GM23248 (cell line): Measurements from ENCODE around the gene RHOC. TPM values are rescaled to one million over a fixed set of nuclear protein-coding genes. Genes with fewer than 3 reads are reported as not detected.
"Not testable (repeated sequence)": the region's sequence is repeated elsewhere in the genome, so short reads cannot be mapped to it uniquely, and the experiment has no call there.

Experiments
- DNase-seq: peaks from one replicate; pipeline ENCODE4 v3.0.0-alpha.2; 2015
- H2AFZ ChIP-seq: fragments of 200-600 bp; sonication (generic); 2 replicates; pipeline ENCODE4 v1.6.1; 2016; ENCODE audit warnings: antibody characterized with exemption
- H3F3A ChIP-seq: fragments of 200-600 bp; sonication (generic); 2 replicates; pipeline ENCODE4 v1.6.1; 2016; ENCODE audit warnings: mild to moderate bottlenecking, antibody characterized with exemption, mixed run types; ENCODE audit not compliant: insufficient read depth
- H3K27ac ChIP-seq: fragments of 200-600 bp; sonication (generic); 2 replicates; pipeline ENCODE4 v1.5.1; 2016; ENCODE audit warnings: mild to moderate bottlenecking
- H3K27me3 ChIP-seq: fragments of 200-600 bp; sonication (generic); replicated peaks from 2 replicates; pipeline ENCODE4 v1.6.1; 2016; ENCODE audit warnings: mild to moderate bottlenecking; ENCODE audit not compliant: insufficient read depth
- H3K36me3 ChIP-seq: fragments of 200-600 bp; sonication (generic); 2 replicates; pipeline ENCODE4 v1.6.1; 2016; ENCODE audit warnings: low read depth, mild to moderate bottlenecking
- H3K4me1 ChIP-seq: fragments of 200-600 bp; sonication (generic); 2 replicates; pipeline ENCODE4 v1.6.1; 2016; ENCODE audit warnings: mild to moderate bottlenecking; ENCODE audit not compliant: insufficient read depth
- H3K4me2 ChIP-seq: fragments of 200-600 bp; sonication (generic); one replicate; pipeline ENCODE4 v1.6.1; 2016; ENCODE audit warnings: mild to moderate bottlenecking; ENCODE audit not compliant: unreplicated experiment
- H3K4me3 ChIP-seq: fragments of 200-600 bp; sonication (generic); 2 replicates; pipeline ENCODE4 v1.5.1; 2016; ENCODE audit warnings: mild to moderate bottlenecking
- H3K79me2 ChIP-seq: fragments of 200-600 bp; sonication (generic); 2 replicates; pipeline ENCODE4 v1.6.1; 2016; ENCODE audit warnings: mild to moderate bottlenecking; ENCODE audit not compliant: insufficient read depth
- H3K9ac ChIP-seq: fragments of 200-600 bp; sonication (generic); 2 replicates; pipeline ENCODE4 v1.6.1; 2016; ENCODE audit warnings: mild to moderate bottlenecking
- H3K9me2 ChIP-seq: fragments of 200-600 bp; sonication (generic); 2 replicates; pipeline ENCODE4 v1.6.1; 2016; ENCODE audit warnings: mixed run types, mild to moderate bottlenecking, moderate library complexity; ENCODE audit not compliant: insufficient read depth
- H3K9me3 ChIP-seq: fragments of 200-600 bp; sonication (generic); one replicate; pipeline ENCODE4 v1.6.1; 2017; ENCODE audit warnings: low read depth
- H4K20me1 ChIP-seq: fragments of 200-600 bp; sonication (generic); 2 replicates; pipeline ENCODE4 v1.6.0; 2016; ENCODE audit not compliant: insufficient read depth
- EZH2 ChIP-seq: fragments of 200-600 bp; sonication (generic); IDR thresholded peaks from 2 replicates; pipeline ENCODE4 v1.6.1; 2018; ENCODE audit warnings: antibody characterized with exemption, mild to moderate bottlenecking; ENCODE audit not compliant: insufficient read depth, poor library complexity, severe bottlenecking
- EZH2phosphoT487 ChIP-seq: fragments of 200-600 bp; sonication (generic); IDR thresholded peaks from 2 replicates; pipeline ENCODE4 v1.6.1; 2018; ENCODE audit warnings: antibody characterized with exemption, moderate library complexity, mild to moderate bottlenecking, low read depth; ENCODE audit not compliant: insufficient read depth
- WGBS, 2 experiments: methylation state at CpG; one replicate each; pipeline ENCODE4 v1.1.6; 2015 to 2017; ENCODE audit warnings: low lambda C conversion rate in 2 of 2, low coverage in 1 of 2; ENCODE audit errors: missing lambda C conversion rate in 2 of 2; 5-methylcytosine and 5-hydroxymethylcytosine counted together
- in situ Hi-C: fragments of 300-500 bp; cut with MboI; formaldehyde crosslinking; loops from 2 replicates; pipeline ENCODE4 v1.15.0; 2020
- polyA plus RNA-seq: library from polyadenylated mRNA; unstranded; fragments of >200 nt; fragmentation: Nextera tagmentation; extraction: Ambion mirVana; gene quantifications from 2 replicates; pipeline ENCODE4 v1.2.1, GENCODE V29; 2016
- total RNA-seq: library from RNA; depleted of rRNA; stranded (reverse); fragments of >200 nt; shearing (Covaris generic); gene quantifications from 2 replicates; pipeline ENCODE4 v1.2.3, GENCODE V29; 2014

The RHOC gene
- total and polyA plus RNA-seq, 2 experiments from 2014 or later: 625 to 711 TPM

- Histone ChIP-seq H4K20me1 (no peaks in the 10 kb centered on the region), H3K9me2 (no peaks in the 10 kb centered on the region), H3K27ac (no peak overlapping the region), H2AFZ (no peak overlapping the region), H3K36me3 (no peaks in the 10 kb centered on the region), H3K4me2 (no peak overlapping the region), H3K9me3 (no peaks in the 10 kb centered on the region), H3K4me3 (no peak overlapping the region), H3K9ac (no peak overlapping the region), H3K27me3 (no peaks in the 10 kb centered on the region), H3K79me2 (no peaks in the 10 kb centered on the region), H3F3A (no peaks in the 10 kb centered on the region), H3K4me1 (peaks cover 13% of the 10 kb centered on the region)
- in situ Hi-C loops: no loop called here
- DNase-seq: no peak
- WGBS, 2 experiments: 55 to 100% methylated on average over 1 of the region's 1 CpG
- TF ChIP-seq EZH2phosphoT487 (no peak), EZH2 (no peak)
Measured at GRCh38 chr1:112729909-112730308, 23.0 kb upstream of the RHOC start.

GRCh38 chr1:112729011-112729410 lies 22.1 kb upstream of the RHOC start:
- in situ Hi-C loops, H3K9me3 ChIP-seq, H2AFZ ChIP-seq, H3K9me2 ChIP-seq, H3K79me2 ChIP-seq, H3K36me3 ChIP-seq, H3K4me2 ChIP-seq, H3K27ac ChIP-seq, H4K20me1 ChIP-seq, H3K27me3 ChIP-seq, H3K4me3 ChIP-seq, H3K9ac ChIP-seq, H3F3A ChIP-seq, DNase-seq: not testable (repeated sequence)
- H3K4me1 ChIP-seq: peaks cover 12% of the 10 kb centered on the region
- WGBS, 2 experiments: 68 to 79% methylated on average over 3 of the region's 3 CpGs

- H3K4me1 ChIP-seq: peaks cover 12% of the 10 kb centered on the region
- H3K36me3 ChIP-seq, in situ Hi-C loops, H3K9ac ChIP-seq, DNase-seq, H2AFZ ChIP-seq, H3F3A ChIP-seq, H3K4me3 ChIP-seq, H3K9me3 ChIP-seq, H3K4me2 ChIP-seq, H3K79me2 ChIP-seq, H4K20me1 ChIP-seq, H3K27me3 ChIP-seq, H3K9me2 ChIP-seq, H3K27ac ChIP-seq: not testable (repeated sequence)
- 84 to 87% methylated on average over 31 to 33 of the region's 33 CpGs for WGBS, 2 experiments
Measured at GRCh38 chr1:112728306-112728971, 21.5 kb upstream of the RHOC start.

GRCh38 chr1:112727716-112728115 lies 20.8 kb upstream of the RHOC start:
- Histone ChIP-seq H3K4me1 (peaks cover 16% of the 10 kb centered on the region), H3K9me3 (no peaks in the 10 kb centered on the region), H3K27me3 (no peaks in the 10 kb centered on the region), H3K79me2 (no peaks in the 10 kb centered on the region), H4K20me1 (no peaks in the 10 kb centered on the region), H3K27ac (no peak overlapping the region), H3K4me3 (no peak overlapping the region), H3K36me3 (no peaks in the 10 kb centered on the region), H2AFZ (no peak overlapping the region), H3K9ac (no peak overlapping the region), H3K9me2 (no peaks in the 10 kb centered on the region), H3F3A (no peaks in the 10 kb centered on the region), H3K4me2 (no peak overlapping the region)
- TF ChIP-seq EZH2 (no peak), EZH2phosphoT487 (no peak)
- peak; percentile 71 for DNase-seq
- 15 to 25% methylated on average over 2 of the region's 2 CpGs for WGBS, 2 experiments
- in situ Hi-C loops: no loop called here

- H2AFZ ChIP-seq, H3K36me3 ChIP-seq, H3K4me3 ChIP-seq, H3K27ac ChIP-seq, H3K79me2 ChIP-seq, H4K20me1 ChIP-seq, H3K9ac ChIP-seq, H3K9me2 ChIP-seq, H3K4me2 ChIP-seq, H3F3A ChIP-seq, H3K27me3 ChIP-seq, H3K9me3 ChIP-seq, in situ Hi-C loops, DNase-seq: not testable (repeated sequence)
- 91 to 92% methylated on average over 3 to 4 of the region's 4 CpGs for WGBS, 2 experiments
- H3K4me1 ChIP-seq: peaks cover 12% of the 10 kb centered on the region
Measured at GRCh38 chr1:112724240-112724639, 17.3 kb upstream of the RHOC start.
